ENCODE data around the gene KIF5A. TPM values are rescaled to one million over a fixed set of nuclear protein-coding genes. Genes with fewer than 3 reads are reported as not detected.

KIF5A gene
- total RNA-seq, 4 donors from 2014 or later, result 2.1 to 3.2 (median 2.4) TPM

DNA sequence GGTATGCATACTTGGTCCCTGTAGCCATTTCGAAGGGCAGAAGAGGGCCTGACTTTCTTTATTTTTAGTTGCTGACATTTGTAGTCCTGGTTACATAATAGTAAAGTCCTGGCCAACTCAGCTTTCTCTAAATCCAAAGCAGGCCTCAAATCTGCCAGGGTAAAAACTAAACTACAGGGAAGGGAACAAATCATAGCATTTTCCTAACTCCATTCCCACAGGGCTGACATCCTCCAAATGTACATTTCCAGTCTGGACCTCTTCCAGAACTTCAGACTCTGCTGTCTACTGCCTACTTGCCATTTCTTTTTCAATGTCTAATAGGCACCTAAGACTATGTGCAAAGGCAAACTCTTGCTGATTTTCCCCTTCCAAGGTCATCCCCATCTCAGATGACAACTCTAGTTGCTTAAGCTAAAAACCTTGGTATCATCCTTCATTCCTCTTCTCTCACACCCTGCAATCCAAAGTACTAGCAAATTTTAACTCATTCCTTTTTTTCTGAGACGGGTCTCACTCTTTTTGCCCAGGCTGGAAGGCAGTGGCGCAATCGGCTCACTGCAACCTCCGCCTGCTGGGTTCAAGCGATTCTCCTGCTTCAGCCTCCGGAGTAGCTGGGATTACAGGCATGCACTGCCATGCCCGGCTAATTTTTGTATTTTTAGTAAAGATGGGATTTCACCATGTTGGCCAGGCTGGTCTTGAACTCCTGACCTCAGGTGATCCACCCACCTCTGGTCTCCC lies 31.5 kb upstream of the KIF5A start:
- intact Hi-C loops (cut with DNase I), result no loop called here
- H3K4me3 ChIP-seq, result peak overlapping the region; percentile 78 to 88 (median 83)
- TF ChIP-seq, protein P1, sequence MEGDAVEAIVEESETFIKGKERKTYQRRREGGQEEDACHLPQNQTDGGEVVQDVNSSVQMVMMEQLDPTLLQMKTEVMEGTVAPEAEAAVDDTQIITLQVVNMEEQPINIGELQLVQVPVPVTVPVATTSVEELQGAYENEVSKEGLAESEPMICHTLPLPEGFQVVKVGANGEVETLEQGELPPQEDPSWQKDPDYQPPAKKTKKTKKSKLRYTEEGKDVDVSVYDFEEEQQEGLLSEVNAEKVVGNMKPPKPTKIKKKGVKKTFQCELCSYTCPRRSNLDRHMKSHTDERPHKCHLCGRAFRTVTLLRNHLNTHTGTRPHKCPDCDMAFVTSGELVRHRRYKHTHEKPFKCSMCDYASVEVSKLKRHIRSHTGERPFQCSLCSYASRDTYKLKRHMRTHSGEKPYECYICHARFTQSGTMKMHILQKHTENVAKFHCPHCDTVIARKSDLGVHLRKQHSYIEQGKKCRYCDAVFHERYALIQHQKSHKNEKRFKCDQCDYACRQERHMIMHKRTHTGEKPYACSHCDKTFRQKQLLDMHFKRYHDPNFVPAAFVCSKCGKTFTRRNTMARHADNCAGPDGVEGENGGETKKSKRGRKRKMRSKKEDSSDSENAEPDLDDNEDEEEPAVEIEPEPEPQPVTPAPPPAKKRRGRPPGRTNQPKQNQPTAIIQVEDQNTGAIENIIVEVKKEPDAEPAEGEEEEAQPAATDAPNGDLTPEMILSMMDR (IDR thresholded peaks at IDR 0.05), result no peak
- peak in 1 of 2 donors; percentile 8 for TF ChIP-seq POLR2AphosphoS5 (IDR thresholded peaks at IDR 0.05)

DNA sequence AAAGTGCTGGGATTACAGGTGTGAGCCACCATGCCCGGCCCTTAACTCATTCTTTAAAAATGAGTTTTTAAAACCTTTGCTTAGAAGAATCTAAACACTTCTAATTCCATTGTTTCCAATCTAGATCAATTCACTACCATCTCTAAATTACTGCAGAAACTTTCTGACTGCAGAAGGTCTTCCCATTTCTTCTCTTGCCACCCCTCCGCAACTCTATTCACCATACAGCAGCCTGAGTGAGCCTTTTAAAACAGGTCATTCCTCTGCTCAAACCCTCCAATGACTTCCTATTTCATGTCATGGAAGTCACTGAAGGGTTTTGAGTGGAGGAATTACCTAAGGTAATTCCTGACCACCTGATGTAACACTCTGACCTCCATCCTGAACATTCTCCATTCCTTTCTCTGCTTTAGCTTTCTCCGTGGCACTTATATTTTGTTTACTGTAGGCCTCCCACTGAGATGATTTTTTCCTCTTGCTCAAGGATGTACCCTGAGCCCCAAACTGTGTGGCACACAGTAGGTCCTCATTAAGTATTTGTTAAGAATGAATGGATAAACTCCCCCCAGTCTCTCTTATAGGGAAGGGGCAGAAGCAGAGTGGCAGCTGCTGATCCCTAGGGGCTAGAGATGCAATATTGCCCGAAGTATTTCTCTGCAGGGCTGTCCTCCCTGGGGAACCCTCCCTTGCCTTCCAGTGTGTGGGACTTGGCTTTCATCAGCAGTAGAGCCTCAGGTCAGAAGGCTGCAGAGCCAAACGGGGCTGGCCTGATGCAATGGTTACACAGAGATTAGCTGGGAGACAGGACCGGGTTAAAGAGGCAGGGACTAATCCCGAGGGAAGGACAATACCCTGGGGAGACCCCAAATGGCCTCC lies 30.7 kb upstream of the KIF5A start:
- H3K27ac ChIP-seq (replicated peaks in 1 of 4), result peak overlapping the region; percentile 94 to 99 (median 98)
- no peaks in the 10 kb centered on the region for H3K9me3 ChIP-seq
- peak overlapping the region; percentile 78 to 88 (median 83) for H3K4me3 ChIP-seq
- H3K36me3 ChIP-seq, result peaks cover 31 to 44% (median 35%) of the 10 kb centered on the region in 4 donors
- DNase-seq (ENCODE audit: extremely low spot score), result no peak
- peaks cover 50 to 67% (median 59%) of the 10 kb centered on the region in 4 donors for H3K4me1 ChIP-seq
- 20% methylated on average over 7 of the region's 7 CpGs for WGBS
- TF ChIP-seq POLR2AphosphoS5 (IDR thresholded peaks at IDR 0.05) (no peak), POLR2A (IDR thresholded peaks at IDR 0.05; ENCODE audit: low read depth) (no peak), EP300 (IDR thresholded peaks at IDR 0.05) (no peak)
- TF ChIP-seq, protein P1 (IDR thresholded peaks at IDR 0.05), result no peak
- no peaks in the 10 kb centered on the region for H3K27me3 ChIP-seq
- intact Hi-C loops (cut with DNase I), result no loop called here

More for the DNA sequence above, 31.5 kb upstream of the KIF5A start:
- no peak for DNase-seq (ENCODE audit: extremely low spot score)
- H3K27me3 ChIP-seq, result no peaks in the 10 kb centered on the region
- WGBS, result 59% methylated on average over 8 of the region's 8 CpGs
- H3K36me3 ChIP-seq, result peaks cover 37 to 49% (median 43%) of the 10 kb centered on the region in 4 donors
- H3K9me3 ChIP-seq, result no peaks in the 10 kb centered on the region
- peaks cover 43 to 59% (median 51%) of the 10 kb centered on the region in 4 donors for H3K4me1 ChIP-seq
- H3K27ac ChIP-seq (replicated peaks in 1 of 4), result peak overlapping the region; percentile 94 to 99 (median 98)

DNA sequence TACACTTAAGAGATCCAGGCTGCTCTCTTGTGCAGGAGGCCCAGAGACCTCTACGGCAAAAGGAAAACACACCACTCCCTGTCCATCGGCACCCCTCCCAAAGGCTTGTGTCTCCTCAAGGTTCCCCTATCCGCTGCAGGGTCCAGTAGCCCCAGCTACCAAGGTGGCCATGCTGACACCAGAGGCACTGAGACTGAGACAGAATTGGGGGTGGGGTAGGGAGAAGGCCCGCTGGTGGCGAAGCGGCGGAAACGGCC lies 30.1 kb upstream of the KIF5A start:
- Histone ChIP-seq H3K9me3 (no peaks in the 10 kb centered on the region), H3K4me3 (peak overlapping the region; percentile 78 to 88 (median 83)), H3K27ac (replicated peaks in 1 of 4) (peak overlapping the region; percentile 94 to 99 (median 98)), H3K4me1 (peaks cover 56 to 73% (median 64%) of the 10 kb centered on the region in 4 donors), H3K27me3 (no peaks in the 10 kb centered on the region), H3K36me3 (peaks cover 26 to 44% (median 35%) of the 10 kb centered on the region in 4 donors)
- 0% methylated on average over 5 of the region's 8 CpGs for WGBS
- intact Hi-C loops (cut with DNase I), result no loop called here
- no peak for DNase-seq (ENCODE audit: extremely low spot score)
- no peak for TF ChIP-seq POLR2AphosphoS5 (IDR thresholded peaks at IDR 0.05)
- no peak for TF ChIP-seq POLR2A (IDR thresholded peaks at IDR 0.05; ENCODE audit: low read depth)
- TF ChIP-seq, protein P1 (IDR thresholded peaks at IDR 0.05), result no peak
- TF ChIP-seq EP300 (IDR thresholded peaks at IDR 0.05), result no peak

DNA sequence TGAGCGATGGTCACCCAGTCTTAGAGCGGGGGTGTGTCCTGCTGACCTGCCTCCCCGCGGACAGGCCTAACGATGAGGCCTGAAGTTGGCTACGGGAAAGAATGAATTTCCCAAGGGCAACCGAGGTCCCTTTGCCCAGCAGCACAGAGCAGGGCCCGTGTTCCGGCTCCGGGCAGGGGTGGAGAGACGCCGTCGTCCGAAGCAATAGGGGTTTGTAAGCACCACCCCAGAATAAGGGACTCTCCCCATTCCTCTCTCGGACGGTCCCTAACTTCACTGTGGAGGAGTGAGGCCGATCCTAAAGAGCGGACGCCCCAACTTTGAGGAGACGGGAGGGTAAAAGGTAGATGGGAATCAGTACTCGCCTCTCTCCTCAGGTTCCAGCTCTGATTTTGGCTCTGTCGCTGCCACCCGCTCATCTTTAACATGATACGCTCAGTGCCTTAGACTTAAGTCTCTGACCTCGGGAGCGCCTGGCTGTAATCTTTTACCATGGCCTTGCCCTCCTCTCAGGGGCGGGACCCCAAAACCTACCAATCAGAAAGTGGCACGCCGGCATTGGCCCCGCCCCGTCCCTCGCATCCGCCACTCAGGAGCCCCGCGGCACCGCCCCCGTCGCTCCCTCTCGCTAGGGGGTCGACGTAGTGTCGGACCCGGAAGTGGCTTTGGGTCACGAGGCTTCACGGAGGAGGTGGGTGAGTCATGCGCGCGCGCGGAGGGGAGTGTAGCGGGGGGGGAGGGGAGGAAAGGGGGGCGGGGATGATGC lies 29.6 kb upstream of the KIF5A start, which contains the start of gene DDIT3:
Gene DDIT3, minus strand, starts transcription at position 462 of the 766 bp plus-strand sequence. CDS start 3,108 bp downstream, outside the sequence.
- Histone ChIP-seq H3K36me3 (peaks cover 21 to 44% (median 35%) of the 10 kb centered on the region in 4 donors), H3K27ac (replicated peaks in 1 of 4) (peak within 1 kb of the TSS; percentile 95 to 99 (median 98)), H3K9me3 (no peaks in the 10 kb centered on the region), H3K27me3 (no peaks in the 10 kb centered on the region), H3K4me1 (peaks cover 60 to 78% (median 70%) of the 10 kb centered on the region in 4 donors), H3K4me3 (peak within 1 kb of the TSS; percentile 78 to 95 (median 87))
- DNase-seq (ENCODE audit: extremely low spot score), result peak; percentile 100
- TF ChIP-seq POLR2AphosphoS5 (IDR thresholded peaks at IDR 0.05), result peak; percentile 99 to 100
- TF ChIP-seq, protein P1 (IDR thresholded peaks at IDR 0.05), result no peak
- TF ChIP-seq POLR2A (IDR thresholded peaks at IDR 0.05; ENCODE audit: low read depth), result peak; percentile 98
- no peak for TF ChIP-seq EP300 (IDR thresholded peaks at IDR 0.05)
- intact Hi-C loops (cut with DNase I), result no loop called here
- WGBS, result 1% methylated on average over 41 of the region's 52 CpGs

Measured in esophagus muscularis mucosa (tissue), 4 donors.